Fibroblast of pulmonary artery (primary cell): ENCODE results near the gene SPDYE2B.
"Not testable (repeated sequence)": the region's sequence is repeated elsewhere in the genome, so short reads cannot be mapped to it uniquely, and the experiment has no call there.

Source experiments
- DNase-seq: peaks from one replicate; pipeline ENCODE4 v3.0.0-alpha.2; 2010; ENCODE audit warnings: low read depth
- H3K4me3 ChIP-seq: replicated peaks from 2 replicates; pipeline ENCODE4 v1.5.1; 2011; ENCODE audit warnings: low read depth, mild to moderate bottlenecking, control low read depth, low read length, moderate library complexity

SPDYE2B gene

GRCh38 chr7:102635354-102635753 is 14.8 kb upstream of the SPDYE2B start:
- not testable (repeated sequence) for H3K4me3 ChIP-seq

GRCh38 chr7:102636956-102637355 is 13.2 kb upstream of the SPDYE2B start:
- H3K4me3 ChIP-seq, DNase-seq: not testable (repeated sequence)

More at GRCh38 chr7:102635354-102635753, 14.8 kb upstream of the SPDYE2B start:
- not testable (repeated sequence) for DNase-seq

- DNase-seq, H3K4me3 ChIP-seq: not testable (repeated sequence)
Measured at GRCh38 chr7:102638848-102639247, 11.3 kb upstream of the SPDYE2B start.

GRCh38 chr7:102642691-102643090 is 7.4 kb upstream of the SPDYE2B start, which contains the start of gene UPK3BL1:
UPK3BL1 (minus strand) TSS chr7:102642791; CDS start chr7:102642741, 50 bp downstream.
- DNase-seq, H3K4me3 ChIP-seq: not testable (repeated sequence)

- DNase-seq, H3K4me3 ChIP-seq: not testable (repeated sequence)
Measured at GRCh38 chr7:102643404-102643803, 6.7 kb upstream of the SPDYE2B start.

- H3K4me3 ChIP-seq, DNase-seq: not testable (repeated sequence)
Measured at GRCh38 chr7:102647813-102648212, 2.3 kb upstream of the SPDYE2B start.

- H3K4me3 ChIP-seq, DNase-seq: not testable (repeated sequence)
Measured at GRCh38 chr7:102664765-102665164, 14.6 kb downstream of the SPDYE2B start.

GRCh38 chr7:102666850-102667249 is 16.7 kb downstream of the SPDYE2B start:
- H3K4me3 ChIP-seq, DNase-seq: not testable (repeated sequence)

- not testable (repeated sequence) for DNase-seq, H3K4me3 ChIP-seq
Measured at GRCh38 chr7:102667523-102667922, 17.4 kb downstream of the SPDYE2B start.

GRCh38 chr7:102671166-102671955 is 21.2 kb downstream of the SPDYE2B start, which contains the start of gene POLR2J2:
POLR2J2 (minus strand) TSS chr7:102671663; CDS start chr7:102671601, 62 bp downstream.
- peak within 1 kb of the TSS; percentile 49 for H3K4me3 ChIP-seq
- DNase-seq: peak; percentile 75

- not testable (repeated sequence) for DNase-seq, H3K4me3 ChIP-seq
Measured at GRCh38 chr7:102671956-102672307, 21.8 kb downstream of the SPDYE2B start.

GRCh38 chr7:102673447-102674067 is 23.4 kb downstream of the SPDYE2B start:
- not testable (repeated sequence) for DNase-seq

GRCh38 chr7:102675545-102675944 is 25.4 kb downstream of the SPDYE2B start:
- not testable (repeated sequence) for H3K4me3 ChIP-seq, DNase-seq

More at GRCh38 chr7:102673447-102674067, 23.4 kb downstream of the SPDYE2B start:
- not testable (repeated sequence) for H3K4me3 ChIP-seq

GRCh38 chr7:102680780-102681179 is 30.7 kb downstream of the SPDYE2B start:
- DNase-seq, H3K4me3 ChIP-seq: not testable (repeated sequence)

GRCh38 chr7:102682560-102682959 is 32.4 kb downstream of the SPDYE2B start:
- DNase-seq, H3K4me3 ChIP-seq: not testable (repeated sequence)

GRCh38 chr7:102688299-102689036 is 38.3 kb downstream of the SPDYE2B start:
- not testable (repeated sequence) for DNase-seq, H3K4me3 ChIP-seq

- not testable (repeated sequence) for H3K4me3 ChIP-seq, DNase-seq
Measured at GRCh38 chr7:102689436-102690282, 39.5 kb downstream of the SPDYE2B start.

- DNase-seq, H3K4me3 ChIP-seq: not testable (repeated sequence)
Measured at GRCh38 chr7:102690602-102691001, 40.5 kb downstream of the SPDYE2B start.
